RWPE1 (cell line): ENCODE results near the gene GSG1L.

Experiments used
- CTCF ChIA-PET: fragments of 350-600 bp; sonication (Branson Sonifier 250); formaldehyde crosslinking; extraction: SDS; loops from one replicate; lab custom pipeline; 2021; lab: Yijun Ruan, JAX
- POLR2A ChIA-PET: fragments of 400-600 bp; formaldehyde crosslinking; extraction: SDS; loops from one replicate; lab custom pipeline; 2020; ENCODE audit warnings: antibody characterized with exemption; ENCODE audit not compliant: low non-redundant PET; lab: Yijun Ruan, JAX
- DNase-seq: peaks from one replicate; pipeline ENCODE4 v3.0.0; 2012; ENCODE audit warnings: low spot score
- H3K27ac ChIP-seq: fragments of 450-650 bp; 2 replicates; pipeline ENCODE4 v1.5.1; 2017
- CTCF ChIP-seq: fragments of 450-650 bp; conservative IDR thresholded peaks from 2 replicates; pipeline ENCODE4 v1.5.1; 2017; ENCODE audit warnings: low read depth, mild to moderate bottlenecking

The GSG1L gene

GRCh38 chr16:27827765-27828164 lies 235.7 kb downstream of the GSG1L start:
- ChIA-PET POLR2A (no interaction called here), CTCF (no interaction called here)
- TF ChIP-seq CTCF, result no peak
- DNase-seq, result no peak
- no peak overlapping the region for H3K27ac ChIP-seq

GRCh38 chr16:27826893-27827289 lies 236.6 kb downstream of the GSG1L start:
- POLR2A ChIA-PET, result no interaction called here
- no peak for TF ChIP-seq CTCF
- no peak for DNase-seq
- no peak overlapping the region for H3K27ac ChIP-seq
- CTCF ChIA-PET, result no interaction called here

DNA sequence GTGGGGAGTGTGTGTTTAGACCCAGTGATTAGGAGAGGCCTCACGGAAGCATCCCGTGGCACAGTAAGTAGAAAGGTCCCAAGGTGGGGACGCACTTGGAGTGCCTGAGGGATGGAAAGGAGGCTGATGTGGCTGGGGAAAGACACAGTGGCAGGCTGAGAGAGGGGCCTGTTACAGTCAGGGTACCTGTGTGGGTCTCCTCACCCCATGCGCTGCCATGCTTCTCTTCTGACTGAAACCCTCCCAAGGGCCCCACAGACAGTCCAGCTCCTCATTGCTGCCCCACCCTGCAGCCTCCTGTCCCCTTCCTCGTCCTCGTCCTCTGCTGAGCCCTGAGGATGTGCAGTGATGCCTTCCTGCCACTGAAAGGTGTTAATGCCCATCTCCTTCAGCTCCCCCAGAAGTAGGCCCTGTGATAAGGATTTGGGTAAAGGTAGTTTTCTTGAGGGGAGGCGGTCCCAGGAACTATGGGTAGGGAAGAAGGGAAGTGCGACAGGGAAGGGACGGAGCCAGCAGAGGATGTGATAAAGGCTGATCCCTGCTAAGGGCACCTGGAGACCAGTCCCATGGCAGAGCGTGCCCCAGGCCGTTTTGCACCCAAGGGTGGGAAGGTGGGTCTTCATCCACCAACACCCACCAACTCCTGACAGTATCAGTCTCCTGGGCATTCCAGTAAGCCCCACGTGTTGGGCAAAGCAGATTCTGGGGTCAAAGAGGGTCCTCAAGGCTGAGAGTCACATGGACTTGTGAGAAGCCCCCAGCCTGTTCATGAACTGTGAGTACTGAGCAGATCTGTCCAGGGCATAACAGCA lies 237.2 kb downstream of the GSG1L start:
- DNase-seq, result no peak
- POLR2A ChIA-PET, result no interaction called here
- no peak for TF ChIP-seq CTCF
- no peak overlapping the region for H3K27ac ChIP-seq
- CTCF ChIA-PET, result no interaction called here

DNA sequence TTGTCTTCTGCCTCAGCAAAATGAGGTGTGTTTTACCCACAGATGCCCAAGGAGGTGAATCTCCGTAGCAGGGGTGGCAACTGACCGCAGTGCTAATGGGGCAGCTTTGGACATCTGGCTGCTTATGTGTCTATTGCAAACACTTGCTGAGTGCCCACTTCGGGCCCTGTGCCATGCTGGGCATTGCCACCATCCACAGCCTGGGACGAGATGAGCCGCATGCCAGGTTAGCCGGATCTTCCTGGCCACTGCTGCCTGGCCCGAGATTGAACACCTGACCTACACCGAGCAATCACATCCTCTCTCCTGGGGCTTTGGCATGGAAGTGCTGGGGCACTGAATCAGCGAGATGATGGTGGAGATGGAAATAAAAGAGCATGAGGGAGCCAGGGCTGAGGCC lies 238.7 kb downstream of the GSG1L start:
- H3K27ac ChIP-seq, result no peak overlapping the region
- DNase-seq, result no peak
- POLR2A ChIA-PET, result no interaction called here
- CTCF ChIA-PET, result interaction anchor here (0.6 kb wide), 1 partner anchor 89 kb away, joined by 3 read pairs; no protein-coding TSS in a partner anchor
- no peak for TF ChIP-seq CTCF

DNA sequence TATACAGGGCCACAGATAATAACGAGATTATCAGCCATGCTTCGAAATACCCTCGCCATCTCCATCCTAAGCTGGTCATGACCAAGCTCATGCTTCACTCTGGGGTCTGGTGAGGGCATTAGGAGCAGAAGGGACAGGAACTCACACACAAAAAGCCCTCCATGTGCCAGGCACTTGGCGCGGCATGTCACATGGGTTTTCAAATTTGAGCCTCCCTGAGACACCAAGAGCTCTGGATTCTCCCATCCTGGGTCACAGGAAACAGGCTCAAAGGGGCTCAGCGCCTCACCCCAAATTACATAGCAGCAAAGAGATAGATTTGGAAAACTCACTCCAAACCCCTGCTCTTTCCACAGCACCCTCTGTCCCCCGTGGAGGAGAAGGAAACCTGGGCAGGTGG lies 239.5 kb downstream of the GSG1L start:
- no peak for TF ChIP-seq CTCF
- POLR2A ChIA-PET, result no interaction called here
- H3K27ac ChIP-seq, result no peak overlapping the region
- DNase-seq, result no peak
- CTCF ChIA-PET, result interaction anchor here (0.6 to 0.8 kb wide), 2 partner anchors 44 to 90 kb away, joined by 3 to 4 read pairs; no protein-coding TSS in a partner anchor

DNA sequence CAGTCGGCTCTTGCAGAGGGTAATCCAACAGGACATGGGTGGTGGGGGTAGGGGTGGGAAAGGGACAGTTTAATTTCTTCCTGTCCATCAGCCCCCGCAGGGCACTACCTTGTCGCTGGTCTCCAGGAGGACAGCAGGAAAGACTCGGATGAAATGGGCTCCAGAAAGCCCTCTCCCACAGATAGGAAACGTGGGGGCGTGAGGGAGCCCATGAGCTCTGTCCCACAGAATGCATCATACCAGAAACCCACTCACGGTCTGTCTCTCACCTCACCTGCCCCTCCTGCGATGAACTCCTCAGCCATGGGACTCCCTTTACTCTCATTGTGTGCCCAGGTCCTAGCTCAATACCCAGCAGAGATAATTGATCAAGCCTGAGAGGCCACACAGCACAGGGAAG lies 240.1 kb downstream of the GSG1L start:
- no peak for TF ChIP-seq CTCF
- no peak for DNase-seq
- ChIA-PET CTCF (interaction anchor here (0.8 kb wide), 1 partner anchor 44 kb away, joined by 4 read pairs; no protein-coding TSS in a partner anchor), POLR2A (no interaction called here)
- no peak overlapping the region for H3K27ac ChIP-seq
